NB4 (cell line): ENCODE data around the gene CD164L2.

Experiments
- DNase-seq: peaks from one replicate; pipeline ENCODE4 v3.0.0; 2010; ENCODE audit warnings: low read depth
- H3K4me3 ChIP-seq: one replicate; pipeline ENCODE4 v1.5.1; 2011; ENCODE audit warnings: mild to moderate bottlenecking, low read depth, low read length, moderate library complexity
- CTCF ChIP-seq: IDR thresholded peaks from one replicate; pipeline ENCODE4 v1.5.1; 2012; ENCODE audit warnings: low read depth, low read length
- MAX ChIP-seq: IDR thresholded peaks from 2 replicates; pipeline ENCODE4 v1.6.1; 2011; ENCODE audit warnings: low read depth, low read length
- MYC ChIP-seq: IDR thresholded peaks from 2 replicates; pipeline ENCODE4 v1.6.1; 2011; ENCODE audit warnings: low read depth, low read length
- POLR2A ChIP-seq: IDR thresholded peaks from 2 replicates; pipeline ENCODE4 v1.6.1; 2011; ENCODE audit warnings: mild to moderate bottlenecking; ENCODE audit not compliant: insufficient read length; ENCODE audit errors: extremely low read depth

The CD164L2 gene

GRCh38 chr1:27367160-27367650 is 15.9 kb downstream of the CD164L2 start:
- no peak for DNase-seq
- TF ChIP-seq MAX (no peak), CTCF (no peak), POLR2A (no peak), MYC (no peak)
- H3K4me3 ChIP-seq, result peak overlapping the region; percentile 81

GRCh38 chr1:27366411-27367159 is 16.5 kb downstream of the CD164L2 start, which contains the start of gene MAP3K6:
MAP3K6 (minus strand) TSS chr1:27366961; CDS start chr1:27366597, 364 bp downstream.
- peak; percentile 91 for DNase-seq
- peak; percentile 19; the same call in 1 of the 2 replicates for TF ChIP-seq MYC
- peak; percentile 17 for TF ChIP-seq CTCF
- TF ChIP-seq POLR2A, result peak; percentile 45
- peak; percentile 43; the same call in 1 of the 2 replicates for TF ChIP-seq MAX
- peak within 1 kb of the TSS; percentile 81 for H3K4me3 ChIP-seq

GRCh38 chr1:27366113-27366410 is 17.1 kb downstream of the CD164L2 start:
- peak; percentile 93 for DNase-seq
- no peak for TF ChIP-seq MAX
- no peak for TF ChIP-seq CTCF
- TF ChIP-seq POLR2A, result peak; percentile 56
- peak; percentile 51; the same call in 1 of the 2 replicates for TF ChIP-seq MYC
- peak overlapping the region; percentile 66 for H3K4me3 ChIP-seq

- DNase-seq, result peak; percentile 89
- peak overlapping the region; percentile 66 for H3K4me3 ChIP-seq
- TF ChIP-seq MAX (peak; percentile 19), CTCF (no peak), MYC (peak; percentile 71), POLR2A (peak; percentile 45)
These were observed 17.6 kb downstream of the CD164L2 start for GRCh38 chr1:27365372-27366112.

GRCh38 chr1:27364696-27365371 is 18.3 kb downstream of the CD164L2 start:
- H3K4me3 ChIP-seq, result peak overlapping the region; percentile 52
- peak; percentile 40 for DNase-seq

More at GRCh38 chr1:27364696-27365371, 18.3 kb downstream of the CD164L2 start:
- TF ChIP-seq CTCF (no peak), MAX (no peak), MYC (no peak), POLR2A (no peak)
